ENCODE data around the gene SLC37A3.
"Not testable (repeated sequence)": the region's sequence is repeated elsewhere in the genome, so short reads cannot be mapped to it uniquely, and the experiment has no call there.

Gene SLC37A3

GRCh38 chr7:140322759-140323158 is 75.6 kb downstream of the SLC37A3 start:
- no peak for TF ChIP-seq CTCF (IDR thresholded peaks at IDR 0.05; ENCODE audit: insufficient read depth, low read length, poor library complexity, severe bottlenecking)
- H3K27me3 ChIP-seq (replicated peaks; ENCODE audit: control insufficient read depth, insufficient read depth, low read length): 0 out of 2 replicates have a peak, but pooled peaks cover 1% of the 10 kb centered on the region
- H3K4me3 ChIP-seq (replicated peaks; ENCODE audit: low read depth, low read length): no peak overlapping the region
- DNase-seq (ENCODE audit: extremely low read depth, insufficient read length): no peak
- H3K36me3 ChIP-seq (ENCODE audit: control insufficient read depth, insufficient read depth, low read length): no peaks in the 10 kb centered on the region

- DNase-seq (ENCODE audit: extremely low read depth, insufficient read length); H3K27me3 ChIP-seq (replicated peaks; ENCODE audit: control insufficient read depth, insufficient read depth, low read length); H3K4me3 ChIP-seq (replicated peaks; ENCODE audit: low read depth, low read length); H3K36me3 ChIP-seq (ENCODE audit: control insufficient read depth, insufficient read depth, low read length): not testable (repeated sequence)
Measured at GRCh38 chr7:140320078-140320477, 78.3 kb downstream of the SLC37A3 start.

- peaks cover 1% of the 10 kb centered on the region; the same call in 1 of the 2 replicates for H3K27me3 ChIP-seq (replicated peaks; ENCODE audit: control insufficient read depth, insufficient read depth, low read length)
- no peak for DNase-seq (ENCODE audit: extremely low read depth, insufficient read length)
- no peaks in the 10 kb centered on the region for H3K36me3 ChIP-seq (ENCODE audit: control insufficient read depth, insufficient read depth, low read length)
- TF ChIP-seq CTCF (IDR thresholded peaks at IDR 0.05; ENCODE audit: insufficient read depth, low read length, poor library complexity, severe bottlenecking): no peak
- no peak overlapping the region for H3K4me3 ChIP-seq (replicated peaks; ENCODE audit: low read depth, low read length)
Measured at GRCh38 chr7:140317999-140318398, 80.3 kb downstream of the SLC37A3 start.

GRCh38 chr7:140317597-140317996 is 80.7 kb downstream of the SLC37A3 start:
- Histone ChIP-seq H3K27me3 (replicated peaks; ENCODE audit: control insufficient read depth, insufficient read depth, low read length) (peaks cover 1% of the 10 kb centered on the region; the same call in 1 of the 2 replicates), H3K36me3 (ENCODE audit: control insufficient read depth, insufficient read depth, low read length) (no peaks in the 10 kb centered on the region), H3K4me3 (replicated peaks; ENCODE audit: low read depth, low read length) (no peak overlapping the region)
- DNase-seq (ENCODE audit: extremely low read depth, insufficient read length): no peak
- no peak for TF ChIP-seq CTCF (IDR thresholded peaks at IDR 0.05; ENCODE audit: insufficient read depth, low read length, poor library complexity, severe bottlenecking)

GRCh38 chr7:140316165-140316661 is 82.1 kb downstream of the SLC37A3 start:
- no peaks in the 10 kb centered on the region for H3K36me3 ChIP-seq (ENCODE audit: control insufficient read depth, insufficient read depth, low read length)
- H3K27me3 ChIP-seq (replicated peaks; ENCODE audit: control insufficient read depth, insufficient read depth, low read length): peaks cover 1% of the 10 kb centered on the region; the same call in 1 of the 2 replicates
- no peak overlapping the region for H3K4me3 ChIP-seq (replicated peaks; ENCODE audit: low read depth, low read length)
- DNase-seq (ENCODE audit: extremely low read depth, insufficient read length): no peak
- no peak for TF ChIP-seq CTCF (IDR thresholded peaks at IDR 0.05; ENCODE audit: insufficient read depth, low read length, poor library complexity, severe bottlenecking)

- Histone ChIP-seq H3K36me3 (ENCODE audit: control insufficient read depth, insufficient read depth, low read length) (no peaks in the 10 kb centered on the region), H3K4me3 (replicated peaks; ENCODE audit: low read depth, low read length) (no peak overlapping the region), H3K27me3 (replicated peaks; ENCODE audit: control insufficient read depth, insufficient read depth, low read length) (peaks cover 1% of the 10 kb centered on the region; the same call in 1 of the 2 replicates)
- DNase-seq (ENCODE audit: extremely low read depth, insufficient read length): no peak
- no peak for TF ChIP-seq CTCF (IDR thresholded peaks at IDR 0.05; ENCODE audit: insufficient read depth, low read length, poor library complexity, severe bottlenecking)
Measured at GRCh38 chr7:140315498-140316164, 82.7 kb downstream of the SLC37A3 start.

Data from GM06990 (cell line).